Measurements from ENCODE around the gene STX1B.

DNA sequence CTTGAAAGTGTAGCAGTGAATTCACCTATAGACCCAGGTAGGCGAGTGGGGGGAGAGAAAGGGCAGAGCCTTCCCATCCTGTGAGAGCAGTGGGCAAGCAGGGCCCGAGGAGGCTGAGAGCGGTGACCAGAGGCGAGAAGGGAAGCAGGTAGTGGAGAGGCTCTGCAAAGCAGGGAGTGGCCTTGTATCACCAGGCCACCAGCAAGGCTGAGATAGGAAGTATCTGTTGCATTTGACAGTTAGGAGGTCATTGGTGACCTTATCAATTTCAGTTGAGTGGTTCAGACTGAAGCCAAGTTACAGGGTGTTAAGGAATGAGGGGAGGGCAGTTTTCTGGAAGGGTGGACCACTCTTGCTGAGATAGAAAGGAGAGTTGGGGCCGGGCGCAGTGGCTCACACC is 36.1 kb downstream of the STX1B start:
- no peak for TF ChIP-seq YY1 (IDR thresholded peaks at IDR 0.05; ENCODE audit: insufficient read depth, insufficient read length)
- TF ChIP-seq ZNF274 (IDR thresholded peaks at IDR 0.05; ENCODE audit: low read depth, low read length), result no peak
